ENCODE results near the gene RPP40. TPM values are rescaled to one million over a fixed set of nuclear protein-coding genes. Genes with fewer than 3 reads are reported as not detected.

RPP40 gene
- polyA plus RNA-seq, 1 of the 3 experiments (the other 2 are of a cell fraction) = 9.8 TPM

- Histone ChIP-seq H3K4me2 (no peak overlapping the region), H3K36me3 (replicated peaks in 1 of 2; ENCODE audit: control insufficient read depth in 1 of 2, insufficient read depth in 2 of 2, low read length in 1 of 2) (no peaks in the 10 kb centered on the region), H3K9ac (no peak overlapping the region), H3K4me3 (ENCODE audit: low read depth in 2 of 2, low read length in 1 of 2) (no peak overlapping the region), H3K27ac (ENCODE audit: low read depth in 2 of 2, low read length in 1 of 2) (no peak overlapping the region), H3K9me2 (no peaks in the 10 kb centered on the region), H3F3A (replicated peaks; ENCODE audit: insufficient read depth) (no peaks in the 10 kb centered on the region), H4K20me1 (ENCODE audit: insufficient read depth) (no peaks in the 10 kb centered on the region), H3K4me1 (ENCODE audit: control insufficient read depth in 1 of 2, insufficient read depth in 2 of 2, low read depth in 1 of 2, low read length in 1 of 2) (no peaks in the 10 kb centered on the region), H2AFZ (ENCODE audit: low read depth) (no peak overlapping the region), H3K79me2 (ENCODE audit: insufficient read depth) (no peaks in the 10 kb centered on the region), H3K27me3 (ENCODE audit: insufficient read depth) (no peaks in the 10 kb centered on the region), H3K9me3 (no peaks in the 10 kb centered on the region)
- TF ChIP-seq, protein P1, sequence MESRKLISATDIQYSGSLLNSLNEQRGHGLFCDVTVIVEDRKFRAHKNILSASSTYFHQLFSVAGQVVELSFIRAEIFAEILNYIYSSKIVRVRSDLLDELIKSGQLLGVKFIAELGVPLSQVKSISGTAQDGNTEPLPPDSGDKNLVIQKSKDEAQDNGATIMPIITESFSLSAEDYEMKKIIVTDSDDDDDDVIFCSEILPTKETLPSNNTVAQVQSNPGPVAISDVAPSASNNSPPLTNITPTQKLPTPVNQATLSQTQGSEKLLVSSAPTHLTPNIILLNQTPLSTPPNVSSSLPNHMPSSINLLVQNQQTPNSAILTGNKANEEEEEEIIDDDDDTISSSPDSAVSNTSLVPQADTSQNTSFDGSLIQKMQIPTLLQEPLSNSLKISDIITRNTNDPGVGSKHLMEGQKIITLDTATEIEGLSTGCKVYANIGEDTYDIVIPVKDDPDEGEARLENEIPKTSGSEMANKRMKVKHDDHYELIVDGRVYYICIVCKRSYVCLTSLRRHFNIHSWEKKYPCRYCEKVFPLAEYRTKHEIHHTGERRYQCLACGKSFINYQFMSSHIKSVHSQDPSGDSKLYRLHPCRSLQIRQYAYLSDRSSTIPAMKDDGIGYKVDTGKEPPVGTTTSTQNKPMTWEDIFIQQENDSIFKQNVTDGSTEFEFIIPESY (IDR thresholded peaks at IDR 0.05; ENCODE audit: borderline replicate concordance, low read depth) = no peak
- TF ChIP-seq EP300 (IDR thresholded peaks at IDR 0.05; ENCODE audit: borderline replicate concordance in 1 of 2, low read depth in 1 of 2, low read length in 1 of 2) (no peak), NRF1 (IDR thresholded peaks at IDR 0.05; ENCODE audit: low read depth, low read length) (no peak), YY1 (IDR thresholded peaks at IDR 0.05; ENCODE audit: low read depth) (no peak), SMC3 (IDR thresholded peaks at IDR 0.05; ENCODE audit: low read depth, low read length) (no peak), RXRA (IDR thresholded peaks at IDR 0.05; ENCODE audit: borderline replicate concordance, low read depth) (no peak), USF1 (IDR thresholded peaks at IDR 0.05; ENCODE audit: borderline replicate concordance, low read depth) (no peak), MAX (IDR thresholded peaks at IDR 0.05; ENCODE audit: low read depth) (no peak), RFX5 (IDR thresholded peaks at IDR 0.05; ENCODE audit: low read length) (no peak), REST (IDR thresholded peaks at IDR 0.05; ENCODE audit: low read depth, low read length) (no peak)
- 42% methylated on average over 2 of the region's 2 CpGs for WGBS (ENCODE audit: low lambda C conversion rate)
- CTCF ChIA-PET = no interaction called here
- DNase-seq = no peak
- POLR2A ChIA-PET = no interaction called here
Observed at GRCh38 chr6:4962905-4963304, 40.9 kb downstream of the RPP40 start.

All from SK-N-SH (cell line).